Melanocyte of skin (primary cell): Measurements from ENCODE around the gene GGT1. TPM values are rescaled to one million over a fixed set of nuclear protein-coding genes. Genes with fewer than 3 reads are reported as not detected.

Source experiments
- total RNA-seq, 2 donors: library from RNA; depleted of rRNA; stranded (reverse); fragments of >200 nt; gene quantifications; 2 replicates each; pipeline ENCODE4 v1.2.3, GENCODE V29; 2012

The GGT1 gene
- total RNA-seq: 1 to 10 TPM; 1.3 to 1.4 TPM

GRCh38 chr22:24602847-24603769 lies at the start of gene GGT1:
Gene GGT1 (plus strand): TSS chr22:24603193. CDS start chr22:24611082, 7,889 bp downstream.

GRCh38 chr22:24554313-24555164 lies 48.5 kb upstream of the GGT1 start, which contains the start of gene GUCD1:
Gene GUCD1 (minus strand): TSS chr22:24555138. CDS start chr22:24554991, 147 bp downstream.

GRCh38 chr22:24555165-24556039 lies 47.6 kb upstream of the GGT1 start, which contains the start of gene SNRPD3:
Gene SNRPD3 (plus strand): TSS chr22:24555999. CDS start chr22:24557675, 1,676 bp downstream.

GRCh38 chr22:24592851-24593558 lies 10.0 kb upstream of the GGT1 start, which contains the start of gene LRRC75B:
Gene LRRC75B (minus strand): TSS chr22:24593073. CDS start chr22:24593039, 34 bp downstream.

Other genes starting within 250 kb of the GGT1 start
- gene ADORA2A, start 175.6 kb upstream of the GGT1 start, total RNA-seq: under 1 TPM; 0.33 to 0.34 TPM
- not detected for gene UPB1, start 107.9 kb upstream of the GGT1 start, total RNA-seq
- gene GUCD1, start 48.1 kb upstream of the GGT1 start, total RNA-seq: 100 to 1,000 TPM; 170 to 193 TPM
- gene SNRPD3, start 47.2 kb upstream of the GGT1 start, total RNA-seq: 100 to 1,000 TPM in 1 of 2 donors, 10 to 100 TPM in 1; 79.2 to 124 TPM
- gene LRRC75B, start 10.1 kb upstream of the GGT1 start, total RNA-seq: 1 to 10 TPM; 4.0 to 5.2 TPM
- gene PIWIL3, start 171.5 kb downstream of the GGT1 start, total RNA-seq: not detected
- gene SGSM1, start 203.0 kb downstream of the GGT1 start, total RNA-seq: under 1 TPM in 1 of 2 donors, not detected in 1; under 0.01 TPM